HCT116 (cell line): ENCODE data around the gene XRN2. TPM values are rescaled to one million over a fixed set of nuclear protein-coding genes. Genes with fewer than 3 reads are reported as not detected.

Experiments used
- ATAC-seq: fragments of 200-7000 bp; cut with Tn5 transposase; 2 replicates; pipeline ENCODE4 v1.9.1; 2020; ENCODE audit warnings: mild to moderate bottlenecking, moderate library complexity
- BruUV-seq: library from RNA; stranded (reverse); fragments of 400-500 nt; replicated peaks from 2 replicates; lab custom pipeline; 2021; lab: Mats Ljungman, UMichigan
- CTCF ChIA-PET: fragments of 300-600 bp; sonication (Branson Sonifier 250); formaldehyde crosslinking; loops from one replicate; lab custom pipeline; 2021; ENCODE audit warnings: antibody characterized with exemption; lab: Charles Lee
- POLR2A ChIA-PET: fragments of 300-600, 350-600 bp; sonication (Branson Sonifier 250); formaldehyde crosslinking; loops from one replicate; lab custom pipeline; 2021; ENCODE audit warnings: antibody characterized with exemption; lab: Charles Lee
- RAD21 ChIA-PET, 2 experiments: fragments of 300-600 bp; sonication (Branson Sonifier 250); formaldehyde crosslinking; loops; one replicate each; lab custom pipeline; 2023; ENCODE audit warnings: low total read pairs in 2 of 2; ENCODE audit not compliant: uncharacterized antibody in 2 of 2, unreplicated experiment in 2 of 2, low non-redundant PET in 1 of 2; lab: Charles Lee
- DNase-seq: peaks from one replicate; pipeline ENCODE4 v3.0.0-alpha.2; 2010; ENCODE audit warnings: low read depth, low spot score
- H2AFZ ChIP-seq: fragments of 200-600 bp; shearing (Covaris generic), sonication (generic); 2 replicates; pipeline ENCODE4 v1.6.1; 2017; ENCODE audit warnings: low read depth, mixed run types, mixed read lengths, antibody characterized with exemption, low read length; ENCODE audit not compliant: poor library complexity, severe bottlenecking
- H3K27ac ChIP-seq: 2 replicates; pipeline ENCODE4 v1.5.1; 2012; ENCODE audit warnings: low read depth, low read length
- H3K27me3 ChIP-seq: fragments of 200-600 bp; sonication (generic); 2 replicates; pipeline ENCODE4 v1.6.1; 2016; ENCODE audit warnings: mixed run types, low read length, mixed read lengths; ENCODE audit not compliant: insufficient read depth
- H3K36me3 ChIP-seq, 2 experiments: fragments of 200-500 bp in 1 of 2; fragments of 200-600 bp in 1 of 2; sonication (Bioruptor generic) in 1 of 2; sonication (generic) in 1 of 2; 2 replicates each; pipeline versions ENCODE4 v1.5.1 to v1.6.1; 2014 to 2016; ENCODE audit warnings: low read length in 2 of 2, inconsistent platforms in 1 of 2, mixed read lengths in 1 of 2, mixed run types in 1 of 2; ENCODE audit not compliant: insufficient read depth in 2 of 2, control insufficient read depth in 1 of 2
- H3K4me1 ChIP-seq, 2 experiments: fragments of 200-600 bp in 1 of 2; sonication (generic) in 1 of 2; 2 replicates each; pipeline versions ENCODE4 v1.5.1 to v1.6.1; 2012 to 2017; ENCODE audit warnings: low read length in 2 of 2, inconsistent platforms in 1 of 2, mild to moderate bottlenecking in 1 of 2, mixed read lengths in 1 of 2, mixed run types in 1 of 2, moderate library complexity in 1 of 2; ENCODE audit not compliant: insufficient read depth in 2 of 2, control insufficient read depth in 1 of 2
- H3K4me2 ChIP-seq: fragments of 200-600 bp; sonication (generic); 2 replicates; pipeline ENCODE4 v1.6.1; 2017; ENCODE audit warnings: mixed run types, low read length, mixed read lengths
- H3K4me3 ChIP-seq, 2 experiments: fragments of 200-600 bp in 1 of 2; sonication (generic) in 1 of 2; replicated peaks in 1 of 2; 2 replicates each; pipeline ENCODE4 v1.5.1; 2011 to 2016; ENCODE audit warnings: low read length in 2 of 2, control low read depth in 1 of 2, low read depth in 1 of 2, mild to moderate bottlenecking in 1 of 2, mixed read lengths in 1 of 2, mixed run types in 1 of 2
- H3K79me2 ChIP-seq: fragments of 200-600 bp; sonication (generic); 2 replicates; pipeline ENCODE4 v1.6.1; 2017; ENCODE audit warnings: mild to moderate bottlenecking, mixed run types, low read length, moderate library complexity, mixed read lengths; ENCODE audit not compliant: insufficient read depth
- H3K9ac ChIP-seq: fragments of 200-600 bp; sonication (generic); 2 replicates; pipeline ENCODE4 v1.6.1; 2016; ENCODE audit warnings: low read length, mixed read lengths
- H3K9me2 ChIP-seq: fragments of 200-600 bp; sonication (generic), shearing (Covaris generic); 2 replicates; pipeline ENCODE4 v1.6.1; 2017; ENCODE audit warnings: mixed run types, mild to moderate bottlenecking, moderate library complexity; ENCODE audit not compliant: insufficient read depth
- H3K9me3 ChIP-seq, 2 experiments: fragments of 200-500 bp in 1 of 2; fragments of 200-600 bp in 1 of 2; sonication (Bioruptor generic) in 1 of 2; sonication (generic) in 1 of 2; 2 replicates each; pipeline ENCODE4 v1.6.1; 2014 to 2017; ENCODE audit warnings: low read length in 2 of 2, mixed read lengths in 2 of 2, inconsistent platforms in 1 of 2, low read depth in 1 of 2, mild to moderate bottlenecking in 1 of 2, mixed run types in 1 of 2, moderate library complexity in 1 of 2; ENCODE audit not compliant: control insufficient read depth in 1 of 2, insufficient read depth in 1 of 2
- H4K20me1 ChIP-seq: fragments of 200-600 bp; sonication (generic), shearing (Covaris generic); 2 replicates; pipeline ENCODE4 v1.6.1; 2017; ENCODE audit warnings: mixed run types, mild to moderate bottlenecking, moderate library complexity; ENCODE audit not compliant: insufficient read depth
- EGR1 ChIP-seq: IDR thresholded peaks from 2 replicates; pipeline ENCODE4 v1.6.1; 2012; ENCODE audit warnings: low read depth
- ELF1 ChIP-seq: IDR thresholded peaks from 2 replicates; pipeline ENCODE4 v1.6.1; 2012; ENCODE audit warnings: low read depth, borderline replicate concordance
- EZH2 ChIP-seq: fragments of 200-600 bp; sonication (generic); IDR thresholded peaks from 2 replicates; pipeline ENCODE4 v1.6.1; 2017; ENCODE audit warnings: antibody characterized with exemption, mixed run types
- FOSL1 ChIP-seq: IDR thresholded peaks from 2 replicates; pipeline ENCODE4 v1.6.1; 2012; ENCODE audit warnings: low read depth
- JUND ChIP-seq: IDR thresholded peaks from 2 replicates; pipeline ENCODE4 v1.6.1; 2012
- RAD21 ChIP-seq: IDR thresholded peaks from 2 replicates; pipeline ENCODE4 v1.6.1; 2012; ENCODE audit warnings: low read depth, mild to moderate bottlenecking
- SIN3A ChIP-seq: IDR thresholded peaks from 2 replicates; pipeline ENCODE4 v1.6.1; 2012; ENCODE audit warnings: low read depth
- SP1 ChIP-seq: IDR thresholded peaks from 2 replicates; pipeline ENCODE4 v1.6.1; 2012; ENCODE audit warnings: low read depth
- TCF7L2 ChIP-seq: IDR thresholded peaks from 2 replicates; pipeline ENCODE4 v1.7.0; 2011; ENCODE audit warnings: borderline replicate concordance, inconsistent platforms; ENCODE audit not compliant: insufficient read depth, insufficient read length; ENCODE audit errors: extremely low read depth
- YY1 ChIP-seq: IDR thresholded peaks from 2 replicates; pipeline ENCODE4 v1.6.1; 2011; ENCODE audit warnings: low read length, low read depth, moderate library complexity, mild to moderate bottlenecking; ENCODE audit not compliant: insufficient replicate concordance; ENCODE audit errors: extremely low read depth
- ZBTB33 ChIP-seq: IDR thresholded peaks from 2 replicates; pipeline ENCODE4 v1.6.1; 2011; ENCODE audit warnings: mild to moderate bottlenecking, low read length, moderate library complexity; ENCODE audit not compliant: insufficient replicate concordance; ENCODE audit errors: extremely low read depth
- ZFX ChIP-seq: fragments of 450-650 bp; IDR thresholded peaks from 2 replicates; pipeline ENCODE4 v1.6.1; 2017
- ZNF274 ChIP-seq: fragments of 200-500 bp; sonication (Bioruptor generic); IDR thresholded peaks from 2 replicates; pipeline ENCODE4 v1.6.1; 2014; ENCODE audit warnings: mild to moderate bottlenecking, low read depth, low read length, inconsistent platforms
- intact Hi-C: fragments of 100-400 bp; cut with micrococcal nuclease; formaldehyde crosslinking; loops from 2 replicates; pipeline ENCODE4 v1.10.0; 2022
- total RNA-seq: library from RNA; stranded (reverse); gene quantifications from one replicate; pipeline ENCODE4 v1.2.1, GENCODE V29; 2021; ENCODE audit not compliant: unreplicated experiment
- TF ChIP-seq, protein P1 (sequence below): IDR thresholded peaks from 2 replicates; pipeline ENCODE4 v1.6.1; 2012
- TF ChIP-seq, protein P2 (sequence below), 3 experiments: fragments of 200-600 bp in 1 of 3; sonication (generic) in 1 of 3; IDR thresholded peaks in 2 of 3; conservative IDR thresholded peaks in 1 of 3; 2 replicates each; pipeline ENCODE4 v1.5.1; 2012 to 2017; ENCODE audit warnings: low read depth in 2 of 3, low read length in 2 of 3, antibody characterized with exemption in 1 of 3, borderline replicate concordance in 1 of 3, control low read depth in 1 of 3, mild to moderate bottlenecking in 1 of 3, mixed read lengths in 1 of 3, mixed run types in 1 of 3, moderate library complexity in 1 of 3; ENCODE audit not compliant: insufficient read depth in 1 of 3
- TF ChIP-seq, protein P3 (sequence below): IDR thresholded peaks from 2 replicates; pipeline ENCODE4 v1.6.1; 2012
- TF ChIP-seq, protein P4 (sequence below): IDR thresholded peaks from 2 replicates; pipeline ENCODE4 v1.6.1; 2012; ENCODE audit warnings: low read depth

XRN2 gene
- total RNA-seq, 1 experiment from 2014 or later, result 101 TPM

GRCh38 chr20:21356386-21356785 lies 53.3 kb downstream of the XRN2 start:
- RAD21 ChIA-PET, result no interaction called here
- Histone ChIP-seq H3K4me1 (no peaks in the 10 kb centered on the region), H3K27ac (no peak overlapping the region), H4K20me1 (0 out of 2 replicates have a peak, but pooled peaks cover 2% of the 10 kb centered on the region), H3K36me3 (peaks cover 19 to 33% of the 10 kb centered on the region in 2 experiments; a peak in 3 of 4 replicates), H3K9ac (no peak overlapping the region), H3K4me2 (no peak overlapping the region), H3K79me2 (peaks cover 4% of the 10 kb centered on the region), H2AFZ (no peak overlapping the region), H3K9me2 (no peaks in the 10 kb centered on the region), H3K4me3 (no peak overlapping the region), H3K27me3 (no peaks in the 10 kb centered on the region), H3K9me3 (no peaks in the 10 kb centered on the region)
- BruUV-seq, result no TSS peak
- ATAC-seq (no peak), DNase-seq (no peak)
- POLR2A ChIA-PET, result interaction anchor here (1.1 kb wide), 1 partner anchor 22 kb away, joined by 3 read pairs; no protein-coding TSS in a partner anchor
- intact Hi-C loops, result no loop called here
- CTCF ChIA-PET, result no interaction called here
- no peak for TF ChIP-seq ZNF274
- TF ChIP-seq TCF7L2, result no peak
- TF ChIP-seq RAD21, result no peak
- no peak for TF ChIP-seq FOSL1
- TF ChIP-seq JUND, result no peak
- TF ChIP-seq, protein P1, sequence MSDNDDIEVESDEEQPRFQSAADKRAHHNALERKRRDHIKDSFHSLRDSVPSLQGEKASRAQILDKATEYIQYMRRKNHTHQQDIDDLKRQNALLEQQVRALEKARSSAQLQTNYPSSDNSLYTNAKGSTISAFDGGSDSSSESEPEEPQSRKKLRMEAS, result no peak
- TF ChIP-seq YY1, result no peak
- TF ChIP-seq SP1, result no peak
- TF ChIP-seq SIN3A, result no peak
- TF ChIP-seq ZFX, result no peak
- TF ChIP-seq ZBTB33, result no peak
- TF ChIP-seq, protein P2, sequence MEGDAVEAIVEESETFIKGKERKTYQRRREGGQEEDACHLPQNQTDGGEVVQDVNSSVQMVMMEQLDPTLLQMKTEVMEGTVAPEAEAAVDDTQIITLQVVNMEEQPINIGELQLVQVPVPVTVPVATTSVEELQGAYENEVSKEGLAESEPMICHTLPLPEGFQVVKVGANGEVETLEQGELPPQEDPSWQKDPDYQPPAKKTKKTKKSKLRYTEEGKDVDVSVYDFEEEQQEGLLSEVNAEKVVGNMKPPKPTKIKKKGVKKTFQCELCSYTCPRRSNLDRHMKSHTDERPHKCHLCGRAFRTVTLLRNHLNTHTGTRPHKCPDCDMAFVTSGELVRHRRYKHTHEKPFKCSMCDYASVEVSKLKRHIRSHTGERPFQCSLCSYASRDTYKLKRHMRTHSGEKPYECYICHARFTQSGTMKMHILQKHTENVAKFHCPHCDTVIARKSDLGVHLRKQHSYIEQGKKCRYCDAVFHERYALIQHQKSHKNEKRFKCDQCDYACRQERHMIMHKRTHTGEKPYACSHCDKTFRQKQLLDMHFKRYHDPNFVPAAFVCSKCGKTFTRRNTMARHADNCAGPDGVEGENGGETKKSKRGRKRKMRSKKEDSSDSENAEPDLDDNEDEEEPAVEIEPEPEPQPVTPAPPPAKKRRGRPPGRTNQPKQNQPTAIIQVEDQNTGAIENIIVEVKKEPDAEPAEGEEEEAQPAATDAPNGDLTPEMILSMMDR (IDR thresholded peaks at IDR 0.05 in 2 of 3, conservative IDR thresholded peaks at IDR 0.05 in 1 of 3; ENCODE audit: borderline replicate concordance in 1 of 3, insufficient read depth in 1 of 3, low read depth in 2 of 3, low read length in 2 of 3), result no peak
- TF ChIP-seq, protein P3, sequence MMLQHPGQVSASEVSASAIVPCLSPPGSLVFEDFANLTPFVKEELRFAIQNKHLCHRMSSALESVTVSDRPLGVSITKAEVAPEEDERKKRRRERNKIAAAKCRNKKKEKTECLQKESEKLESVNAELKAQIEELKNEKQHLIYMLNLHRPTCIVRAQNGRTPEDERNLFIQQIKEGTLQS, result no peak
- TF ChIP-seq EZH2, result no peak
- TF ChIP-seq, protein P4, sequence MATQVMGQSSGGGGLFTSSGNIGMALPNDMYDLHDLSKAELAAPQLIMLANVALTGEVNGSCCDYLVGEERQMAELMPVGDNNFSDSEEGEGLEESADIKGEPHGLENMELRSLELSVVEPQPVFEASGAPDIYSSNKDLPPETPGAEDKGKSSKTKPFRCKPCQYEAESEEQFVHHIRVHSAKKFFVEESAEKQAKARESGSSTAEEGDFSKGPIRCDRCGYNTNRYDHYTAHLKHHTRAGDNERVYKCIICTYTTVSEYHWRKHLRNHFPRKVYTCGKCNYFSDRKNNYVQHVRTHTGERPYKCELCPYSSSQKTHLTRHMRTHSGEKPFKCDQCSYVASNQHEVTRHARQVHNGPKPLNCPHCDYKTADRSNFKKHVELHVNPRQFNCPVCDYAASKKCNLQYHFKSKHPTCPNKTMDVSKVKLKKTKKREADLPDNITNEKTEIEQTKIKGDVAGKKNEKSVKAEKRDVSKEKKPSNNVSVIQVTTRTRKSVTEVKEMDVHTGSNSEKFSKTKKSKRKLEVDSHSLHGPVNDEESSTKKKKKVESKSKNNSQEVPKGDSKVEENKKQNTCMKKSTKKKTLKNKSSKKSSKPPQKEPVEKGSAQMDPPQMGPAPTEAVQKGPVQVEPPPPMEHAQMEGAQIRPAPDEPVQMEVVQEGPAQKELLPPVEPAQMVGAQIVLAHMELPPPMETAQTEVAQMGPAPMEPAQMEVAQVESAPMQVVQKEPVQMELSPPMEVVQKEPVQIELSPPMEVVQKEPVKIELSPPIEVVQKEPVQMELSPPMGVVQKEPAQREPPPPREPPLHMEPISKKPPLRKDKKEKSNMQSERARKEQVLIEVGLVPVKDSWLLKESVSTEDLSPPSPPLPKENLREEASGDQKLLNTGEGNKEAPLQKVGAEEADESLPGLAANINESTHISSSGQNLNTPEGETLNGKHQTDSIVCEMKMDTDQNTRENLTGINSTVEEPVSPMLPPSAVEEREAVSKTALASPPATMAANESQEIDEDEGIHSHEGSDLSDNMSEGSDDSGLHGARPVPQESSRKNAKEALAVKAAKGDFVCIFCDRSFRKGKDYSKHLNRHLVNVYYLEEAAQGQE, result no peak
- no peak for TF ChIP-seq EGR1
- no peak for TF ChIP-seq ELF1
- TF ChIP-seq, all 23 proteins: peak for 0
